Smooth muscle cell (in vitro differentiated cells): Measurements from ENCODE around the gene STK32C. TPM values are rescaled to one million over a fixed set of nuclear protein-coding genes. Genes with fewer than 3 reads are reported as not detected.
"Not testable (repeated sequence)": the region's sequence is repeated elsewhere in the genome, so short reads cannot be mapped to it uniquely, and the experiment has no call there.

Experiments
- DNase-seq: peaks from one replicate; lab custom pipeline; 2025; ENCODE audit not compliant: unreplicated experiment; lab: John Stamatoyannopoulos, UW
- H2AFZ ChIP-seq: fragments of 200-600 bp; sonication (generic); 2 replicates; pipeline ENCODE4 v1.6.0; 2016; ENCODE audit warnings: antibody characterized with exemption, low read depth, mild to moderate bottlenecking
- H3F3A ChIP-seq: fragments of 200-600 bp; sonication (generic); 2 replicates; pipeline ENCODE4 v1.6.0; 2017; ENCODE audit warnings: antibody characterized with exemption, low read depth
- H3K27ac ChIP-seq: fragments of 200-600 bp; sonication (generic); 2 replicates; pipeline ENCODE4 v1.5.1; 2016; ENCODE audit warnings: low read depth, mild to moderate bottlenecking
- H3K27me3 ChIP-seq: fragments of 200-600 bp; sonication (generic); 2 replicates; pipeline ENCODE4 v1.6.1; 2016; ENCODE audit warnings: low read depth, mild to moderate bottlenecking
- H3K36me3 ChIP-seq: fragments of 200-600 bp; sonication (generic); 2 replicates; pipeline ENCODE4 v1.5.1; 2016; ENCODE audit warnings: low read depth
- H3K4me1 ChIP-seq: fragments of 200-600 bp; sonication (generic); 2 replicates; pipeline ENCODE4 v1.5.1; 2016; ENCODE audit warnings: low read depth
- H3K4me2 ChIP-seq: fragments of 200-600 bp; sonication (generic); 2 replicates; pipeline ENCODE4 v1.6.0; 2016; ENCODE audit warnings: mild to moderate bottlenecking
- H3K4me3 ChIP-seq: fragments of 200-600 bp; sonication (generic); 2 replicates; pipeline ENCODE4 v1.5.1; 2016; ENCODE audit warnings: mild to moderate bottlenecking
- H3K79me2 ChIP-seq: fragments of 200-600 bp; sonication (generic); 2 replicates; pipeline ENCODE4 v1.6.0; 2016; ENCODE audit warnings: low read depth, mild to moderate bottlenecking
- H3K9ac ChIP-seq: fragments of 200-600 bp; sonication (generic); 2 replicates; pipeline ENCODE4 v1.6.0; 2016; ENCODE audit warnings: low read depth
- H3K9me3 ChIP-seq: fragments of 200-600 bp; sonication (generic); replicated peaks from 2 replicates; pipeline ENCODE4 v1.5.1; 2016; ENCODE audit warnings: low read depth
- H4K20me1 ChIP-seq: fragments of 200-600 bp; sonication (generic); 2 replicates; pipeline ENCODE4 v1.6.0; 2016; ENCODE audit warnings: low read depth
- WGBS: methylation state at CpG from one replicate; pipeline ENCODE4 v1.1.7; 2016; ENCODE audit warnings: low lambda C conversion rate; 5-methylcytosine and 5-hydroxymethylcytosine counted together
- polyA plus RNA-seq: library from polyadenylated mRNA; unstranded; fragments of >200 nt; fragmentation: Nextera tagmentation; extraction: Ambion mirVana; gene quantifications from 2 replicates; pipeline ENCODE4 v1.2.1, GENCODE V29; 2016
- total RNA-seq: library from RNA; depleted of rRNA; stranded (reverse); fragments of >200 nt; gene quantifications from 2 replicates; pipeline ENCODE4 v1.2.3, GENCODE V29; 2014
- TF ChIP-seq, protein P1 (sequence below): fragments of 200-600 bp; sonication (generic); IDR thresholded peaks from 2 replicates; pipeline ENCODE4 v1.5.1; 2017; ENCODE audit warnings: borderline replicate concordance, mild to moderate bottlenecking, antibody characterized with exemption; ENCODE audit not compliant: insufficient read depth, poor library complexity, severe bottlenecking

The STK32C gene
- total and polyA plus RNA-seq, 2 experiments from 2014 or later, result 2.3 to 13.2 TPM

DNA sequence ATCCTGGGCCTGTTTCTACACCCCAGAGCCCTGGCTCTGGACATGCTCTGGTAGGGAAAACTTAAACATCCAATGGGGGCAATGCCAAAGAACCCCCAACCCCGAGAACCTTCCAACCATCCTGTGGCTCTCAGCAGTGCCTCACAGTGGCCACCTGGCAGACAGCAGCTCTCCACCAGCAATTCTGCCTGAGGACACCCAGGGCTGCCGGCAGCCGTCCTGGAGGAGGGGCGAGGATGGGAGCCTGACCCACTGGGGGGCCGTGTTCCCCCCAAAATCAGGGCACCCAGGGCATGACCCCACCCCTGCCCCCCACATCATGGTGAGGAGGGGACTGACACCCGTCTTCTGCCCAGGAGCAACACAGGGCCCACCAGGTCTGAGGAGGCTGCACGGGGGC is 88.3 kb downstream of the STK32C start:
- 93% methylated on average over 6 of the region's 7 CpGs for WGBS
- H3F3A ChIP-seq, result no peaks in the 10 kb centered on the region
- H3K4me2 ChIP-seq, result no peak overlapping the region
- no peaks in the 10 kb centered on the region for H3K4me1 ChIP-seq
- TF ChIP-seq, protein P1, sequence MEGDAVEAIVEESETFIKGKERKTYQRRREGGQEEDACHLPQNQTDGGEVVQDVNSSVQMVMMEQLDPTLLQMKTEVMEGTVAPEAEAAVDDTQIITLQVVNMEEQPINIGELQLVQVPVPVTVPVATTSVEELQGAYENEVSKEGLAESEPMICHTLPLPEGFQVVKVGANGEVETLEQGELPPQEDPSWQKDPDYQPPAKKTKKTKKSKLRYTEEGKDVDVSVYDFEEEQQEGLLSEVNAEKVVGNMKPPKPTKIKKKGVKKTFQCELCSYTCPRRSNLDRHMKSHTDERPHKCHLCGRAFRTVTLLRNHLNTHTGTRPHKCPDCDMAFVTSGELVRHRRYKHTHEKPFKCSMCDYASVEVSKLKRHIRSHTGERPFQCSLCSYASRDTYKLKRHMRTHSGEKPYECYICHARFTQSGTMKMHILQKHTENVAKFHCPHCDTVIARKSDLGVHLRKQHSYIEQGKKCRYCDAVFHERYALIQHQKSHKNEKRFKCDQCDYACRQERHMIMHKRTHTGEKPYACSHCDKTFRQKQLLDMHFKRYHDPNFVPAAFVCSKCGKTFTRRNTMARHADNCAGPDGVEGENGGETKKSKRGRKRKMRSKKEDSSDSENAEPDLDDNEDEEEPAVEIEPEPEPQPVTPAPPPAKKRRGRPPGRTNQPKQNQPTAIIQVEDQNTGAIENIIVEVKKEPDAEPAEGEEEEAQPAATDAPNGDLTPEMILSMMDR, result no peak
- no peak overlapping the region for H2AFZ ChIP-seq
- H4K20me1 ChIP-seq, result no peaks in the 10 kb centered on the region
- H3K9me3 ChIP-seq, result no peaks in the 10 kb centered on the region
- H3K9ac ChIP-seq, result no peak overlapping the region
- H3K27ac ChIP-seq, result no peak overlapping the region
- no peaks in the 10 kb centered on the region for H3K36me3 ChIP-seq
- DNase-seq, result no peak
- H3K79me2 ChIP-seq, result no peaks in the 10 kb centered on the region
- no peaks in the 10 kb centered on the region for H3K27me3 ChIP-seq
- H3K4me3 ChIP-seq, result no peak overlapping the region

DNA sequence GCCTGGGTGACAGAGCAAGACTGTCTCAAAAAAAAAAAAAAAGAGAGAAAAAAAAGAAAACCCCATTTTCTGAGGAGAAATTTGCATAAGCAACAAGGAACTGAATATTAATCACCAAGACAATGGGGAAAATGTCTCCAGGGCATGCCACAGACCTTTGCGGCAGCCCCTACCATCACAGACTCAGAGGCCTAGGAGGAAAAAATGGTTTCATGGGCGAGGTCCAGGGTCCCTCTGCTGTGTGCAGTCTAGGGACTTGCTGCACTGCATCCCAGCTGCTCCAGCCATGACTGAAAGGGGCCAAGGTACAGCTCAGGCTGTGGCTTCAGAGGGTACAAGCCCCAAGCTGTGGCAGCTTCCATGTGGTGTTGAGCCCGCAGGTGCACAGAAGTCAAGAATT is 91.3 kb downstream of the STK32C start:
- not testable (repeated sequence) for DNase-seq, H4K20me1 ChIP-seq, H3F3A ChIP-seq, H3K4me3 ChIP-seq, H3K27me3 ChIP-seq, H3K9me3 ChIP-seq, H2AFZ ChIP-seq, H3K79me2 ChIP-seq, H3K27ac ChIP-seq, H3K4me1 ChIP-seq, H3K36me3 ChIP-seq, H3K9ac ChIP-seq, H3K4me2 ChIP-seq
- WGBS, result 93% methylated on average over 3 of the region's 3 CpGs

DNA sequence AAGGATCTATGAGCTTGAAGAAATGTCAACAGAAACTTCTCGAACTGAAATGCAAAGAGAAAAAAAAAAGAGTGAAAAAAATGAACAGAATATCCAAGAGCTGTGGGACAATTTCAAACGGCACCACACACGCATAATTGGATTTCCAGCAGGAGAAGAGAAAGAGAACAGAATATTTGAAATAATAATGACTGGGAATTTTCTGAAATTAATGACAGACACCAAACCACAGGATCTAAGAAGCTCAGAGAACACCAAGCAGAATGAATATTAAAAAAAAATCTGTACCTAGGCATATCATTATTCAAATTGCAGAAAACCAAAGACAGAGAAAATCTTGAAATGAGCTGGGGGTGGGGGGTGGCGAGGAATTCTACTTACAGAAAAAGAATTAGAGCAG is 93.8 kb downstream of the STK32C start:
- no peaks in the 10 kb centered on the region for H4K20me1 ChIP-seq
- no peak overlapping the region for H3K4me3 ChIP-seq
- no peak overlapping the region for H3K4me2 ChIP-seq
- H3K27me3 ChIP-seq, result no peaks in the 10 kb centered on the region
- H3F3A ChIP-seq, result no peaks in the 10 kb centered on the region
- no peak overlapping the region for H2AFZ ChIP-seq
- TF ChIP-seq, protein P1, result no peak
- no peaks in the 10 kb centered on the region for H3K36me3 ChIP-seq
- no peaks in the 10 kb centered on the region for H3K4me1 ChIP-seq
- no peak overlapping the region for H3K9ac ChIP-seq
- no peaks in the 10 kb centered on the region for H3K9me3 ChIP-seq
- 68% methylated on average over 4 of the region's 4 CpGs for WGBS
- no peaks in the 10 kb centered on the region for H3K79me2 ChIP-seq
- no peak overlapping the region for H3K27ac ChIP-seq
- no peak for DNase-seq

DNA sequence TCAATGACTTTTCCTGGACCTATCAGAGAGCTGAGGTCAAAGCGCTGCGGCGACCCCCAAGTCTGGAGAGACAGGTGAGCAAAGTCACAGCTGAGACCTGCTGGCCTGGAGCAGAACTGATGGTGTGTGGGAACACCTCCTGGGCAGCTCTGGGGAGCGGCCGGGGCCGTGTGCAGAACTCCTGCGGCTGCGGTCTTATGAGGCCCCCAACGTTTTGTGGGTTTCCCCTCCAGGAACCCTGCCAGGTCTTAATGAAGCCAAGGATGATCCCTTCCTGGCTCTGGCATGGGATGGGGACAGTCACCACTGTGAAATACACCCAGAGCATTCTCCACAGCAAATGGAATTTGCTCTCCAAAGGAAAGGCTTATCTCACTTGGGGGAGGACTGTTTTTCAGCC is 94.9 kb downstream of the STK32C start:
- no peak overlapping the region for H2AFZ ChIP-seq
- no peaks in the 10 kb centered on the region for H4K20me1 ChIP-seq
- H3K27me3 ChIP-seq, result no peaks in the 10 kb centered on the region
- no peak overlapping the region for H3K27ac ChIP-seq
- H3K4me3 ChIP-seq, result no peak overlapping the region
- no peak overlapping the region for H3K4me2 ChIP-seq
- no peaks in the 10 kb centered on the region for H3K4me1 ChIP-seq
- TF ChIP-seq, protein P1, result no peak
- no peak overlapping the region for H3K9ac ChIP-seq
- no peaks in the 10 kb centered on the region for H3K36me3 ChIP-seq
- H3F3A ChIP-seq, result no peaks in the 10 kb centered on the region
- 92% methylated on average over 9 of the region's 9 CpGs for WGBS
- DNase-seq, result no peak
- no peaks in the 10 kb centered on the region for H3K79me2 ChIP-seq
- H3K9me3 ChIP-seq, result no peaks in the 10 kb centered on the region
